AG09319 (cell line): Measurements from ENCODE around the gene AGK.

Source experiments
- DNase-seq: peaks from one replicate; pipeline ENCODE4 v3.0.0-alpha.2; 2010; ENCODE audit warnings: low read depth; ENCODE audit errors: extremely low read depth
- CTCF ChIP-seq: IDR thresholded peaks from 2 replicates; pipeline ENCODE4 v1.5.1; 2011; ENCODE audit warnings: low read depth, mild to moderate bottlenecking, inconsistent platforms, low read length, moderate library complexity

The AGK gene

GRCh38 chr7:141563956-141564623, 12.9 kb downstream of the AGK start:
- no peak for TF ChIP-seq CTCF
- no peak for DNase-seq

GRCh38 chr7:141567432-141567831, 16.2 kb downstream of the AGK start:
- no peak for DNase-seq
- no peak for TF ChIP-seq CTCF

- DNase-seq: no peak
- TF ChIP-seq CTCF: no peak
Observed at GRCh38 chr7:141568227-141568626, 17.0 kb downstream of the AGK start.

- TF ChIP-seq CTCF: no peak
- DNase-seq: no peak
Observed at GRCh38 chr7:141571059-141571458, 19.8 kb downstream of the AGK start.

- TF ChIP-seq CTCF: no peak
Observed at GRCh38 chr7:141572175-141572574, 21.0 kb downstream of the AGK start.

GRCh38 chr7:141573511-141573910, 22.3 kb downstream of the AGK start:
- DNase-seq: no peak
- TF ChIP-seq CTCF: no peak

More at GRCh38 chr7:141572175-141572574, 21.0 kb downstream of the AGK start:
- no peak for DNase-seq

GRCh38 chr7:141575164-141575563, 24.0 kb downstream of the AGK start:
- no peak for TF ChIP-seq CTCF
- DNase-seq: no peak
